HepG2 (cell line): ENCODE results near the gene SNHG17. TPM values are rescaled to one million over a fixed set of nuclear protein-coding genes. Genes with fewer than 3 reads are reported as not detected.

ENCODE experiments used
- ATAC-seq: fragments of 200-7000 bp; cut with Tn5 transposase; 3 replicates; pipeline ENCODE4 v1.9.1; 2020; ENCODE audit warnings: mild to moderate bottlenecking, moderate library complexity
- BruUV-seq: library from RNA; stranded (reverse); fragments of 400-500 nt; replicated peaks from 2 replicates; lab custom pipeline; 2021; lab: Mats Ljungman, UMichigan
- CTCF ChIA-PET: fragments of 300-600 bp; formaldehyde crosslinking; extraction: SDS; loops from one replicate; lab custom pipeline; 2021; ENCODE audit warnings: low total read pairs, inconsistent platforms, low intra/inter-chr PET ratio; lab: Yijun Ruan, JAX
- POLR2A ChIA-PET: fragments of 350-600 bp; sonication (Branson Sonifier 250); formaldehyde crosslinking; loops from one replicate; lab custom pipeline; 2020; ENCODE audit warnings: antibody characterized with exemption, inconsistent platforms; lab: Yijun Ruan, JAX
- DNase-seq: peaks from one replicate; pipeline ENCODE4 v3.0.0-alpha.2; 2015; ENCODE audit warnings: low spot score
- FAIRE-seq: peaks from 3 replicates; lab custom pipeline; 2011; peaks lifted over from hg19 to GRCh38; lab: Jason Lieb, UNC
- H2AFZ ChIP-seq: one replicate; pipeline ENCODE4 v1.6.1; 2011; ENCODE audit warnings: low read length, inconsistent platforms
- H3K27ac ChIP-seq: fragments of 300-600 bp; 3 replicates; pipeline ENCODE4 v1.8.0; 2011; ENCODE audit warnings: mixed run types, mild to moderate bottlenecking, mixed read lengths, low read length, inconsistent platforms; ENCODE audit not compliant: insufficient read depth; ENCODE audit errors: extremely low read length
- H3K27me3 ChIP-seq, 2 experiments: fragments of 200-600 bp in 1 of 2; 2 replicates in 1 of 2; 3 replicates in 1 of 2; pipeline versions ENCODE4 v1.6.0 to v1.8.0; 2011; ENCODE audit warnings: low read length in 2 of 2, mild to moderate bottlenecking in 2 of 2, moderate library complexity in 2 of 2, inconsistent platforms in 1 of 2; ENCODE audit not compliant: insufficient read depth in 2 of 2, control insufficient read depth in 1 of 2
- H3K36me3 ChIP-seq, 2 experiments: fragments of 200-600 bp in 1 of 2; replicated peaks in 1 of 2; 2 replicates in 1 of 2; 3 replicates in 1 of 2; pipeline versions ENCODE4 v1.5.1 to v1.8.0; 2011; ENCODE audit warnings: low read length in 2 of 2, inconsistent platforms in 1 of 2; ENCODE audit not compliant: insufficient read depth in 2 of 2, control insufficient read depth in 1 of 2
- H3K4me1 ChIP-seq: 2 replicates; pipeline ENCODE4 v1.5.1; 2012; ENCODE audit warnings: low read length, inconsistent platforms; ENCODE audit not compliant: insufficient read depth
- H3K4me2 ChIP-seq: 2 replicates; pipeline ENCODE4 v1.6.0; 2011; ENCODE audit warnings: low read depth, low read length, inconsistent platforms
- H3K4me3 ChIP-seq, 3 experiments: fragments of 200-600 bp in 1 of 3; sonication (generic), shearing (Covaris generic) in 1 of 3; replicated peaks in 1 of 3; 2 replicates each; pipeline ENCODE4 v1.5.1; 2011 to 2016; ENCODE audit warnings: low read length in 3 of 3, inconsistent platforms in 2 of 3, low read depth in 2 of 3, mild to moderate bottlenecking in 2 of 3, control low read depth in 1 of 3, mixed read lengths in 1 of 3; ENCODE audit not compliant: insufficient read depth in 1 of 3
- H3K79me2 ChIP-seq: one replicate; pipeline ENCODE4 v1.6.1; 2011; ENCODE audit warnings: low read length, inconsistent platforms; ENCODE audit not compliant: insufficient read depth
- H3K9ac ChIP-seq: 2 replicates; pipeline ENCODE4 v1.6.0; 2011; ENCODE audit warnings: mild to moderate bottlenecking, low read depth, low read length, inconsistent platforms; ENCODE audit not compliant: insufficient read depth
- H3K9me3 ChIP-seq: 2 replicates; pipeline ENCODE4 v1.5.1; 2012; ENCODE audit warnings: mild to moderate bottlenecking, low read length
- H4K20me1 ChIP-seq: 2 replicates; pipeline ENCODE4 v1.6.0; 2011; ENCODE audit warnings: inconsistent platforms, mild to moderate bottlenecking, low read length, moderate library complexity; ENCODE audit not compliant: insufficient read depth
- CC2D1A ChIP-seq: sonication (generic); formaldehyde crosslinking; IDR thresholded peaks from 2 replicates; pipeline ENCODE4 v1.8.1; 2023; ENCODE audit warnings: mild to moderate bottlenecking, missing genetic modification reagents
- CREB1 ChIP-seq, 2 experiments: fragments of 450-650 bp in 1 of 2; IDR thresholded peaks; 2 replicates each; pipeline ENCODE4 v1.6.1; 2016 to 2017; ENCODE audit warnings: control low read depth in 1 of 2, mild to moderate bottlenecking in 1 of 2, missing compliant biosample characterization in 1 of 2, missing genetic modification characterization in 1 of 2
- EHMT2 ChIP-seq: fragments of 200-600 bp; sonication (generic); IDR thresholded peaks from 2 replicates; pipeline ENCODE4 v1.7.0; 2017; ENCODE audit warnings: antibody characterized with exemption, low read depth, low read length, borderline replicate concordance
- GLMP ChIP-seq: sonication (generic); formaldehyde crosslinking; IDR thresholded peaks from 2 replicates; pipeline ENCODE4 v1.9.0; 2021; ENCODE audit warnings: missing genetic modification reagents, mild to moderate bottlenecking, borderline replicate concordance
- MED1 ChIP-seq: sonication (generic); formaldehyde crosslinking; IDR thresholded peaks from 2 replicates; pipeline ENCODE4 v1.4.0; 2020; ENCODE audit warnings: missing genetic modification reagents
- U2AF1 ChIP-seq: fragments of 200-400 bp; formaldehyde crosslinking; optimal IDR thresholded peaks from 2 replicates; pipeline ENCODE3; 2017; ENCODE audit warnings: mild to moderate bottlenecking, low read depth, low read length
- ZNF101 ChIP-seq: sonication (generic); formaldehyde crosslinking; IDR thresholded peaks from 2 replicates; pipeline ENCODE4 v1.4.0; 2020; ENCODE audit warnings: mild to moderate bottlenecking, low read depth, missing genetic modification reagents, borderline replicate concordance
- ZNF547 ChIP-seq: sonication (generic); formaldehyde crosslinking; IDR thresholded peaks from 2 replicates; pipeline ENCODE4 v1.5.1; 2020; ENCODE audit warnings: mild to moderate bottlenecking, missing genetic modification reagents
- ZNF737 ChIP-seq: sonication (generic); formaldehyde crosslinking; IDR thresholded peaks from 2 replicates; pipeline ENCODE4 v1.5.0; 2020; ENCODE audit warnings: missing genetic modification reagents, mild to moderate bottlenecking, borderline replicate concordance
- ZNF790 ChIP-seq: sonication (generic); formaldehyde crosslinking; IDR thresholded peaks from 2 replicates; pipeline ENCODE4 v1.8.0; 2022; ENCODE audit warnings: missing genetic modification reagents, mild to moderate bottlenecking, borderline replicate concordance
- ZNF878 ChIP-seq: sonication (generic); formaldehyde crosslinking; IDR thresholded peaks from 2 replicates; pipeline ENCODE4 v1.8.1; 2023; ENCODE audit warnings: mild to moderate bottlenecking, missing genetic modification reagents, moderate library complexity
- WGBS: methylation state at CpG from one replicate; pipeline ENCODE4 v1.1.6; 2017; ENCODE audit warnings: low lambda C conversion rate; 5-methylcytosine and 5-hydroxymethylcytosine counted together
- in situ Hi-C: cut with HindIII; loops from 2 replicates; pipeline ENCODE4 v1.10.0; 2017; ENCODE audit warnings: low pct_unique_long_range_greater_than_20kb; ENCODE audit not compliant: extremely low pct_ligation_motif_present
- intact Hi-C: fragments of 100-400 bp; cut with micrococcal nuclease; formaldehyde crosslinking; loops from one replicate; pipeline ENCODE4 v1.10.0; 2022; ENCODE audit not compliant: unreplicated experiment
- polyA plus RNA-seq, 8 experiments: library from polyadenylated mRNA; depleted of rRNA in 3 of 8; stranded (reverse) in 7 of 8; unstranded in 1 of 8; fragments of >200 nt; fragmentation: Illumina TruSeq in 4 of 8; extraction: Trizol in 4 of 8; gene quantifications; 2 replicates each; pipeline versions ENCODE4 v1.2.1 to v1.2.3, GENCODE V29; 2011 to 2016; ENCODE audit warnings: low read depth in 4 of 8, missing spikeins in 1 of 8, mixed read lengths in 1 of 8; ENCODE audit not compliant: insufficient read depth in 1 of 8
- total RNA-seq, 5 experiments: library from RNA; depleted of rRNA; stranded (reverse); fragments of >200 nt; fragmentation: Illumina TruSeq; extraction: Trizol; gene quantifications; 2 replicates each; pipeline ENCODE4 v1.2.3, GENCODE V29; 2016; ENCODE audit warnings: low read depth in 1 of 5

SNHG17 gene
- total and polyA plus RNA-seq, 2 of the 13 experiments (the other 11 are each of a cell fraction or from before 2014, with no cell fraction given): 26.2 to 41.2 TPM

DNA sequence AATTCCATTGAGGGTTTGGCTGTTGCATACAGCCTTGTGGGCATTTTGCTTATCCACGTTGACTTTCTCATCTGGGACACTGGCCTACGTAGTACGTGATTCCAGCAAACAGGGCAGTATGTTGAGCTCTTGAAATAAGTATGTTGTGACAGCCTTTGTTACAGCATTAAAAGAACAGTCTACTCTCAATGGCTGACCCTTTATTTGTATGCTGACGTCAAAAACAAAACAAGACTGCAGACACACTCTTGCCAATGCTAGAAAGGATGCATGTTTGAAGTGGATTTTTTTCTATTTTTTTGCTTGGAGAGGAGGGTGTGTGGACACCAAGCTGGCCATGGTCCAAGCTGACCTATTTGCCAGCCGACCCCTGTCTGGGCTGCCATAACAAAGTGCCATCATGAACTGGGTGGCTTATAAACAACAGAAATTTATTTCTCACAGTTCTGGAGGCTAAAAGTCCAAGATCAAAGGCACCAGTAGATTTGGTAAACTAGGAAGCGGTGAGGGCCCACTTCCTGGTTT, 10.8 kb upstream of the SNHG17 start:
- Histone ChIP-seq H3K9ac (no peak overlapping the region), H3K9me3 (no peaks in the 10 kb centered on the region), H4K20me1 (no peaks in the 10 kb centered on the region), H2AFZ (peak overlapping the region; percentile 94), H3K27me3 (no peaks in the 10 kb centered on the region; a peak in 1 of 5 replicates), H3K79me2 (peaks cover 12% of the 10 kb centered on the region), H3K4me1 (peaks cover 42% of the 10 kb centered on the region), H3K36me3 (peaks cover 14 to 24% of the 10 kb centered on the region in 2 experiments), H3K4me2 (peak overlapping the region; percentile 92), H3K27ac (no peak overlapping the region), H3K4me3 (peak overlapping the region; percentile 86 to 99 (median 95); a peak in 5 of 6 replicates)
- ChIA-PET POLR2A (interaction anchor here (0.6 to 5.1 kb wide), 9 partner anchors 8 to 240 kb away, joined by 3 to 294 read pairs (median 4); partner anchors contain the start of genes RALGAPB and SNHG17), CTCF (interaction anchor here (0.8 to 6.0 kb wide), 3 partner anchors 11 to 90 kb away, joined by 3 to 314 read pairs (median 18); partner anchors contain the start of genes RALGAPB and SNHG17)
- intact Hi-C loops (loop anchor here (1.0 kb wide), 3 partner anchors 11 to 26 kb away; partner anchors contain the start of genes RALGAPB and SNHG17), in situ Hi-C loops (loop anchor here (25.0 kb wide), 1 partner anchor 291 kb away; the partner anchor contains the start of gene ACTR5)
- no peak for FAIRE-seq
- WGBS: 11% methylated on average over 6 of the region's 6 CpGs
- no peak for TF ChIP-seq GLMP (CRISPR knock-in tag)
- TF ChIP-seq ZNF737 (CRISPR knock-in tag): no peak
- 0 out of 2 replicates have a peak, but pooled peaks have one; percentile 72 for TF ChIP-seq CC2D1A (CRISPR knock-in tag)
- peak; percentile 22; the same call in 1 of the 2 replicates for TF ChIP-seq MED1 (CRISPR knock-in tag)
- 0 out of 2 replicates have a peak, but pooled peaks have one; percentile 36 for TF ChIP-seq ZNF878
- TF ChIP-seq CREB1 (IDR thresholded peaks at IDR 0.05): peak; percentile 56
- no peak for TF ChIP-seq CREB1 (CRISPR knock-in tag; IDR thresholded peaks at IDR 0.05)
- no peak for TF ChIP-seq ZNF790 (CRISPR knock-in tag)
- TF ChIP-seq ZNF547: no peak
- TF ChIP-seq U2AF1: no peak
- no peak for TF ChIP-seq ZNF101 (CRISPR knock-in tag)
- TF ChIP-seq EHMT2: peak; percentile 42; the same call in 1 of the 2 replicates
- no TSS peak for BruUV-seq
- ATAC-seq: peak; percentile 1; the same call in 1 of the 3 replicates
- no peak for DNase-seq
